Prostate gland (tissue), 2 donors: ENCODE measurements around the gene KIR3DL3. TPM values are rescaled to one million over a fixed set of nuclear protein-coding genes. Genes with fewer than 3 reads are reported as not detected.
"Not testable (repeated sequence)": the region's sequence is repeated elsewhere in the genome, so short reads cannot be mapped to it uniquely, and the experiment has no call there.

Experiments used
- DNase-seq: peaks from one replicate; pipeline ENCODE4 v3.0.0-alpha.2; 2019; ENCODE audit warnings: low spot score
- H3K27ac ChIP-seq, 2 donors: fragments of 200-600 bp; sonication (generic); 2 replicates each; pipeline ENCODE4 v1.5.1; 2017 to 2019
- H3K27me3 ChIP-seq: fragments of 200-600 bp; sonication (generic); replicated peaks from 2 replicates; pipeline ENCODE4 v1.5.1; 2019; ENCODE audit not compliant: insufficient read depth
- H3K36me3 ChIP-seq, 2 donors: fragments of 200-600 bp; sonication (generic); 1 replicate in 1 of 2; 2 replicates in 1 of 2; pipeline versions ENCODE4 v1.5.1 to v1.8.1; 2017 to 2019
- H3K4me1 ChIP-seq: fragments of 200-600 bp; sonication (generic); replicated peaks from 2 replicates; pipeline ENCODE4 v1.5.1; 2019
- H3K4me3 ChIP-seq, 2 donors: fragments of 200-600 bp; sonication (generic); 2 replicates each; pipeline ENCODE4 v1.5.1; 2017 to 2019
- H3K9me3 ChIP-seq: fragments of 200-600 bp; sonication (generic); 2 replicates; pipeline ENCODE4 v1.5.1; 2017
- POLR2A ChIP-seq: fragments of 450-650 bp; IDR thresholded peaks from one replicate; pipeline ENCODE4 v1.6.1; 2016; ENCODE audit warnings: antibody characterized with exemption, mild to moderate bottlenecking
- POLR2AphosphoS5 ChIP-seq: sonication (generic); formaldehyde crosslinking; IDR thresholded peaks from one replicate; pipeline ENCODE4 v1.6.1; 2017; ENCODE audit warnings: antibody characterized with exemption
- whole genome bisulfite sequencing: methylation state at CpG from one replicate; pipeline ENCODE4 v1.1.5; 2018; 5-methylcytosine and 5-hydroxymethylcytosine counted together
- intact Hi-C: fragments of 100-400 bp; cut with DNase I; formaldehyde crosslinking; loops from one replicate; pipeline ENCODE4 v1.14.2; 2022
- total RNA-seq, 2 donors: library from RNA; depleted of rRNA; stranded (reverse); fragments of >200 nt; gene quantifications; one replicate each; pipeline ENCODE4 v1.1.0, GENCODE V29; 2016
- TF ChIP-seq, protein P1 (sequence below), 4 experiments: fragments of 200-600 bp in 2 of 4; fragments of 450-650 bp in 2 of 4; sonication (generic) in 2 of 4; IDR thresholded peaks; 1 replicate in 3 of 4; 2 replicates in 1 of 4; pipeline ENCODE4 v1.5.1; 2016 to 2019; ENCODE audit warnings: antibody characterized with exemption in 4 of 4, mild to moderate bottlenecking in 2 of 4, moderate library complexity in 2 of 4

KIR3DL3 gene
- total RNA-seq, 2 donors from 2014 or later, result not detected

DNA sequence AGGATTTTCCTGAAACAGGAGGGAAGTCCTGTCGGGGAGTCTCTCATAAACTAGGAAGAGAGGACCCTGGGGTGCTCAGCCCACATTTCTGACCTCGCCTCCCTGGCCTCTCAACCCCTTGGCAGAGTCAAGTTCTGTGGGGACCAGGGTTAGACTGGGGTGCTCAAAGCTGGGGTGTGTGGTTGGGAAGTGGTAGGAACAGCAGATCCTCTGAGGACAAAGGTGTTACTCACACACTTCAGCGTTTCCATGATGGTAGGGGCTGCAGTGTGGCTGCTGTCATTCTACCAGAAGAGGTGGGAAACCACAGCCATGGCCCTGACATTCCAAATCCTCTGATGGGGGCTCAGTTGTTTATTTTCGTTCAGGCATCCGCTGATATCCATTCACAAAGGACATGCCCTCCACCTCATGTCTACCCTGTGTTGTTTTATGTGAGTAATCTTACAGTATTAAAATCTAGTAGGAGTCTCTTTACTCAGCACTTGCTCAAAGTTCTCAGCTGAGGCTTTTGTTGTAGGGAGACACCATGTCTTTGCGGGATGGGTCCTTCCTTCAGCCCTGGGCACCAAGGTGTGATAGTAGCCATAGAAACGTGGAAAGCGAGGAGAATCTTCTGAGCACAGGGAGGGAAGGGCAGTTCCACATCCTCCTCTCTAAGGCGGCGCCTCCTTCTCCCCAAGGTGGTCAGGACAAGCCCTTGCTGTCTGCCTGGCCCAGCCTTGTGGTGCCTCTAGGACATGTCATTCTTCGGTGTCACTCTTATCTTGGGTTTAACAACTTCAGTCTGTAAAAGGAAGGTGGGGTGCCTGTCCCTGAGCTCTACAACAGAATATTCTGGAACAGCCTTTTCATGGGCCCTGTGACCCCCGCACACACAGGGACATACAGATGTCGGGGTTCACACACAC is 15.6 kb downstream of the KIR3DL3 start:
- Histone ChIP-seq H3K4me3 (no peak overlapping the region), H3K9me3 (no peaks in the 10 kb centered on the region), H3K27ac (no peak overlapping the region), H3K36me3 (no peaks in the 10 kb centered on the region), H3K27me3 (no peaks in the 10 kb centered on the region), H3K4me1 (no peaks in the 10 kb centered on the region)
- DNase-seq, result no peak
- TF ChIP-seq POLR2A (no peak), POLR2AphosphoS5 (no peak)
- TF ChIP-seq, protein P1, sequence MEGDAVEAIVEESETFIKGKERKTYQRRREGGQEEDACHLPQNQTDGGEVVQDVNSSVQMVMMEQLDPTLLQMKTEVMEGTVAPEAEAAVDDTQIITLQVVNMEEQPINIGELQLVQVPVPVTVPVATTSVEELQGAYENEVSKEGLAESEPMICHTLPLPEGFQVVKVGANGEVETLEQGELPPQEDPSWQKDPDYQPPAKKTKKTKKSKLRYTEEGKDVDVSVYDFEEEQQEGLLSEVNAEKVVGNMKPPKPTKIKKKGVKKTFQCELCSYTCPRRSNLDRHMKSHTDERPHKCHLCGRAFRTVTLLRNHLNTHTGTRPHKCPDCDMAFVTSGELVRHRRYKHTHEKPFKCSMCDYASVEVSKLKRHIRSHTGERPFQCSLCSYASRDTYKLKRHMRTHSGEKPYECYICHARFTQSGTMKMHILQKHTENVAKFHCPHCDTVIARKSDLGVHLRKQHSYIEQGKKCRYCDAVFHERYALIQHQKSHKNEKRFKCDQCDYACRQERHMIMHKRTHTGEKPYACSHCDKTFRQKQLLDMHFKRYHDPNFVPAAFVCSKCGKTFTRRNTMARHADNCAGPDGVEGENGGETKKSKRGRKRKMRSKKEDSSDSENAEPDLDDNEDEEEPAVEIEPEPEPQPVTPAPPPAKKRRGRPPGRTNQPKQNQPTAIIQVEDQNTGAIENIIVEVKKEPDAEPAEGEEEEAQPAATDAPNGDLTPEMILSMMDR (IDR thresholded peaks at IDR 0.05), result no peak
- intact Hi-C loops, result loop anchor here (2.0 kb wide), 1 partner anchor 57 kb away; no protein-coding TSS in a partner anchor
- WGBS, result 87% methylated on average over 13 of the region's 13 CpGs

DNA sequence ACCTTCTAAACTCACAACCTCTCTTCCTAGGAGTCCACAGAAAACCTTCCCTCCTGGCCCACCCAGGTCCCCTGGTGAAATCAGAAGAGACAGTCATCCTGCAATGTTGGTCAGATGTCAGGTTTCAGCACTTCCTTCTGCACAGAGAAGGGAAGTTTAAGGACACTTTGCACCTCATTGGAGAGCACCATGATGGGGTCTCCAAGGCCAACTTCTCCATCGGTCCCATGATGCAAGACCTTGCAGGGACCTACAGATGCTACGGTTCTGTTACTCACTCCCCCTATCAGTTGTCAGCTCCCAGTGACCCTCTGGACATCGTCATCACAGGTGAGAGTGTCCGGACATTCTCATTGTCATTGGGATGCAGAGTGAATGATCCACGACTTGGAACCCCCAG is 17.7 kb downstream of the KIR3DL3 start:
- 62% methylated on average over 5 of the region's 5 CpGs for WGBS
- not testable (repeated sequence) for H3K27ac ChIP-seq

DNA sequence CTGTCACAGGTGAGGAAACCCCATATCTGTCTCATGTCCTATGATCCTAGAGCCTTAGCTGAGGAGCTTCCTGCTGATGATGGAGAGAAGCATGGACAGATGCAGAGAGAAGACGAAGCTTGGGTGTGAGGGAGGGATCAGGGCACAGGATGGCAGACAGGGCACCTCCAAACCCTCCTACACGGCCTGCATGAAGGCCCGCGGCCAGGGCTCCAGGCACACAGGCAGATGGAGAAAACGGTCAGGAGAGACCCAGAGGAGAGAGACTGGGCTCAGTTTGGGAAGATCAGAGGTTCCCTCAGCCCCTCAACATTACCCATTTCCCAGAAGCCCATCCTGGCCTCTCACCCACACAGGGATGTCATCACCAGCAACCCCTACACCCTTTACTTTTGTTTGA is 19.8 kb downstream of the KIR3DL3 start:
- intact Hi-C loops, H3K36me3 ChIP-seq, H3K4me3 ChIP-seq, DNase-seq, H3K9me3 ChIP-seq, H3K27me3 ChIP-seq, H3K27ac ChIP-seq, H3K4me1 ChIP-seq: not testable (repeated sequence)
- WGBS, result 74% methylated on average over 5 of the region's 5 CpGs

More for the DNA sequence above, 17.7 kb downstream of the KIR3DL3 start:
- H3K4me1 ChIP-seq, H3K4me3 ChIP-seq, H3K9me3 ChIP-seq, intact Hi-C loops, H3K36me3 ChIP-seq, DNase-seq, H3K27me3 ChIP-seq: not testable (repeated sequence)

DNA sequence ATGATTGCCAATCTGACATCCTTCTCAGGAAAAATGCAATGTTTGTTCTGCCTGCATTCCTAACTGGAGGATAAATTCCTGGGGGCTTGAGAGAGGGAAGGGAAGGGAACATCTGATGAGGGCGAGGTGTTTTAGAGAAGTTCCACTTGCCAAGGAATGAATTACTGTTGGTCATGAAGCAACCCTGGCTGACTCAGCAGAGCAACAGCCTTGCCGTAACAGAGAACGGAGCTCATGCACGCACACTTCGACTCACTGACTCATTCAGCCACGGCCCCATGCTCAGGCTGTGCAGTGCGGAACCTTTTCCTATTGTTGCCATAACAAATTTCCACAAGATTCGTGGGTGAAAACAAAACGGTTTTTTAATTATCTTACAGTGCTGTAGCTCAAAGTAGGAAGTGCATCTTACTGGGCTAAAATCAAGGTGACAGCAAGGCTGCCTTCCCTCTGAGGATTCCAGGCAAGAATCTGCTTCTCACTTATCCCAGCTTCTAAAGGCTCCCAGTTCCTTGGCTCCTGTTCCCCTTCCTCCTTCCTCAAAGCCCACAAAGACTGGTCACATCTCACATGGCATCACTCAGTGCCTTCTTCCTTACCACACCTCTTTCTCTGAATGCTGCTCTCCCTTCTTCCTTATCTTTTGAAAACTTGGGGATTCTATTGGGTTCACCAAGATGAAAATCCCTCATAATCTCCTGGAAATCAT is 23.5 kb downstream of the KIR3DL3 start:
- H3K36me3 ChIP-seq, H3K4me3 ChIP-seq, H3K9me3 ChIP-seq, H3K4me1 ChIP-seq, H3K27ac ChIP-seq, H3K27me3 ChIP-seq, intact Hi-C loops, DNase-seq: not testable (repeated sequence)
- 68% methylated on average over 9 of the region's 9 CpGs for WGBS

DNA sequence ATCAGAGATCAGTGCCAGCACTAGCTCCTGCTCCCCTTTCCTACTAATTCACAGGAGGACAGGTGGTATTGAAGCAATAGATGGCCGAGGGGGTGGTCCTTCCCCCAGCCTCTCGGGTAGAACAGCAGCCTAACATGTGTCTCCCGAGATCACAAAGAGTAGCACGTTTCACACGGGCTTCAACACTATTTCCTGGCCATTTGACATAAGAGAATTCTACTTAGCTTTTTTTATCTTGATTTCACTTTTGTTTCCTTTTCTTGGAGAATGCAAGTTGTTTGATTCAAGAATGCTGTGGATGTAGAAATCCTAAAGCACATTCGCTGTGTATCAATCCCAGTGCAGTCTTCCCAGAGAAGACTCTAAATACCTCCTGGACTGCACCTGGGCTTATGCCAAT is 26.0 kb downstream of the KIR3DL3 start:
- H3K9me3 ChIP-seq, H3K36me3 ChIP-seq, H3K4me3 ChIP-seq, intact Hi-C loops, H3K27me3 ChIP-seq, DNase-seq, H3K4me1 ChIP-seq, H3K27ac ChIP-seq: not testable (repeated sequence)
- 71% methylated on average over 6 of the region's 6 CpGs for WGBS

DNA sequence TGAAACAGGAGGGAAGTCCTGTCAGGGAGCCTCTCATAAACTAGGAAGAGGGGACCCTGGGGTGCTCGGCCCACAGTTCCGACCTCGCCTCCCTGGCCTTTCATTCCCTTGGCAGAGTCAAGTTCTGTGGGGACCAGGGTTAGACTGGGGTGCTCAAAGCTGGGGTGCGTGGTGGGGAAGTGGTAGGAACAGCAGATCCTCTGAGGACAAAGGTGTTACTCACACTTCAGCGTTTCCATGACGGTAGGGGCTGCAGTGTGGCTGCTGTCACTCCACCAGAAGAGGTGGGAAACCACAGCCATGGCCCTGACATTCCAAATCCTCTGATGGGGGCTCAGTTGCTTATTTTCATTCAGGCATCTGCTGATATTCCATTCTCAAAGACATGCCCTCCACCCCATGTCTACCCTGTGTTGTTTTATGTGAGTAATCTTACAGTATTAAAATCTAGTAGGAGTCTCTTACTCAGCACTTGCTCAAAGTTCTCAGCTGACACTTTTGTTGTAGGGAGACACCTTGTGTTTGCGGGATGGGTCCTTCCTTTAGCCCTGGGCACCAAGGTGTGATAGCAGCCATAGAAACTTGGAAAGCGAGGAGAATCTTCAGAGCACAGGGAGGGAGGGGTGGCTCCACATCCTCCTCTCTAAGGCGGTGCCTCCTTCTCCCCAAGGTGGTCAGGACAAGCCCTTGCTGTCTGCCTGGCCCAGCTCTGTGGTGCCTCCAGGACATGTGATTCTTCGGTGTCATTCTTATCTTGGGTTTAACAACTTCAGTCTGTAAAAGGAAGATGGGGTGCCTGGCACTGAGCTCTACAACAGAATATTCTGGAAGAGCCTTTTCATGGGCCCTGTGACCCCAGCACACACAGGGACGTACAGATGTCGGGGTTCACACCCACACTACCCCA is 32.2 kb downstream of the KIR3DL3 start:
- H3K27ac ChIP-seq, H3K36me3 ChIP-seq, DNase-seq, H3K4me3 ChIP-seq, H3K27me3 ChIP-seq, H3K9me3 ChIP-seq, H3K4me1 ChIP-seq, intact Hi-C loops: not testable (repeated sequence)
- WGBS, result 82% methylated on average over 11 of the region's 12 CpGs

DNA sequence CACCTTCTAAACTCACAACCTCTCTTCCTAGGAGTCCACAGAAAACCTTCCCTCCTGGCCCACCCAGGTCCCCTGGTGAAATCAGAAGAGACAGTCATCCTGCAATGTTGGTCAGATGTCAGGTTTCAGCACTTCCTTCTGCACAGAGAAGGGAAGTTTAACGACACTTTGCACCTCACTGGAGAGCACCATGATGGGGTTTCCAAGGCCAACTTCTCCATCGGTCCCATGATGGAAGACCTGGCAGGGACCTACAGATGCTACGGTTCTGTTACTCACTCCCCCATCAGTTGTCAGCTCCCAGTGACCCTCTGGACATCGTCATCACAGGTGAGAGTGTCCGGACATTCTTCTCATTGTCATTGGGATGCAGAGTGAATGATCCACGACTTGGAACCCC is 34.3 kb downstream of the KIR3DL3 start:
- DNase-seq, intact Hi-C loops, H3K27ac ChIP-seq, H3K9me3 ChIP-seq, H3K4me1 ChIP-seq, H3K27me3 ChIP-seq, H3K36me3 ChIP-seq, H3K4me3 ChIP-seq: not testable (repeated sequence)
- WGBS, result 63% methylated on average over 6 of the region's 6 CpGs

DNA sequence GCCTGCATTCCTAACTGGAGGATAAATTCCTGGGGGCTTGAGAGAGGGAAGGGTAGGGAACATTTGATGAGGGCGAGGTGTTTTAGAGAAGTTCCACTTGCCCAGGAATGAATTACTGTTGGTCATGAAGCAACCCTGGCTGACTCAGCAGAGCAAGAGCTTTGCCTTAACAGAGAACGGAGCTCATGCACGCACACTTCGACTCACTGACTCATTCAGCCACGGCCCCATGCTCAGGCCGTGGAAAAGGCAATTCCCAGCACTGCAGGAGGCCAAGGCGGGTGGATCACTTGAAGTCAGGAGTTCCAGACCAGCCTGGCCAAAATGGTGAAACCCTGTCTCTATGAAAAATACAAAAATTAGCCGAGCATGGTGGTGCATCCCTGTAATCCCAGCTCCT is 40.0 kb downstream of the KIR3DL3 start:
- H3K27ac ChIP-seq, H3K4me1 ChIP-seq, intact Hi-C loops, DNase-seq, H3K27me3 ChIP-seq, H3K4me3 ChIP-seq, H3K36me3 ChIP-seq, H3K9me3 ChIP-seq: not testable (repeated sequence)
- WGBS, result 68% methylated on average over 8 of the region's 8 CpGs

DNA sequence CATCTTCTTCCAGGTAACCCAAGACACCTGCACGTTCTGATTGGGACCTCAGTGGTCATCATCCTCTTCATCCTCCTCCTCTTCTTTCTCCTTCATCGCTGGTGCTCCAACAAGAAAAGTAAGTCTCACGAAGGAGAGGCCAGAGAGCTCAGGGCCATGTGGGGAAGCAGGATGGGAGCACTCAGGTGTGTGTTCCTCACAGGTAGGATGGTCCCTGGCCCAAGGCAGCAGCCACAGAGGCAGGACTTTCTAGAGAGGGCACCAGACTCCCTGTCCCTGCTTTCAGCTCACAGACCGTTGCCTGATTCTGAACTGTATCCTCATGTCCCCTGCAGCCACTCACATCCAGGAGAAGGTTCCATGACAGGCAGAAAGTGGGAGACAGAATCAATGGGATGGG is 42.2 kb downstream of the KIR3DL3 start:
- H3K4me1 ChIP-seq, H3K27ac ChIP-seq, DNase-seq, H3K4me3 ChIP-seq, H3K27me3 ChIP-seq, H3K36me3 ChIP-seq, H3K9me3 ChIP-seq, intact Hi-C loops: not testable (repeated sequence)
- WGBS, result 78% methylated on average over 4 of the region's 4 CpGs

DNA sequence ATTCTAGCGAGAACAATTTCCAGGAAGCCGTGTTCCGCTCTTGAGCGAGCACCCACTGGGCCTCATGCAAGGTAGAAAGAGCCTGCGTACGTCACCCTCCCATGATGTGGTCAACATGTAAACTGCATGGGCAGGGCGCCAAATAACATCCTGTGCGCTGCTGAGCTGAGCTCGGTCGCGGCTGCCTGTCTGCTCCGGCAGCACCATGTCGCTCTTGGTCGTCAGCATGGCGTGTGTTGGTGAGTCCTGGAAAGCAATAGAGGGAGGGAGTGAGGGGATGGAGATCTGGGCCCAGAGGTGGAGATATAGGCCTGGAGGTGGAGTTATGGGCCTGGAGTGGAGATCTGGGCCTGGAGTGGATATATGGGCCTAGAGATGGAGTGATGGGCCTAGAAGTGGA is 45.4 kb downstream of the KIR3DL3 start, which contains the start of gene KIR2DL1:
TSS of gene KIR2DL1 (plus strand) at position 148 of the 400 bp plus-strand sequence. CDS start at position 206, 58 bp downstream.
- H3K9me3 ChIP-seq, H3K27ac ChIP-seq, intact Hi-C loops, DNase-seq, H3K27me3 ChIP-seq, H3K4me3 ChIP-seq, H3K4me1 ChIP-seq, H3K36me3 ChIP-seq: not testable (repeated sequence)
- WGBS, result 92% methylated on average over 15 of the region's 15 CpGs
